ENCODE data around the gene MSI1. TPM values are rescaled to one million over a fixed set of nuclear protein-coding genes. Genes with fewer than 3 reads are reported as not detected.

MSI1 gene
- not detected in 2 replicates for total RNA-seq

DNA sequence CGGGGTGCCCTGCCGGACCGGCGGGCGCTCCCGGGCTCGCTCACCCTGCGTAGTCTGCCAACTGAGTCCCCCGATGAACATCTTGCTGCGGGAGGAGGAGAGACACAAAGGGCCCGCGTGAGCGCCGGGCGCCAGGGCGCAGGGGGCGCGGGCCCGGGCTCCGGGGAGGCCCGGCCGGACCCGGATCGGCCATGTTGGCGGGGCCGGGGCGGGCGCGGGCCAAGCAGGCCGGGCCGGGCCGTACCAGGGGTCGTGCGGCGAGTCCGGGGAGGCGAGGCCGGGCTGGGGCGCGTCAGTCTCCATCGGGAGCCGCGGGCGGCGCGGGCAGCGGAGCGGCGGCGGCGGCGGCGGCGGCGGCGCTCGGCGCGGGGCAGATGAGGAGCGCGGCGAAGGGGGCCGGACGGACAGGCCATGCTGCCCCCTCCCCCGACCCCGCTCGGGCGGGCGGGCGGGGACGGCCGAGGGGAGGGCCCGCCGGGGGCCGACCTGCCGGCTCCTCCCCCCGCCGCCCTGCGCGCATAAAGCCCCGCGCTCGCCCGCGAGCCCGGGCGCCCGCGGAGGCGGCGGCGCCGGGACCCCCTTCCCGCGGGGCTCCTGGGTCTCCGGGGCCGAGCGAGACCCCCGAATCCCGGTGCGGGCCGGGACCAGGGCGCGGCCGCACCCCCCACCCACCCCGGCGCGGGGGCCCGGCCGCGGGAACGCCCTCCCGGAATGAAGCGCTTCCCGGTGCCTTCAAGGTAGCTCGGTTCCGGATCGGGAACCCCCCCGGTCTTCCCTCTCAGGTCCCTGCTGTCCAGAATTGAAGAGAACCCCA, at the start of gene MSI1:
Gene MSI1 (minus strand): TSS at position 376 of the 814 bp plus-strand sequence. CDS start 73 bp downstream, at position 303.

GRCh38 chr12:120327593-120327992, 41.4 kb downstream of the MSI1 start, which contains the start of gene PLA2G1B:
Gene PLA2G1B, minus strand, starts transcription at chr12:120327779. Its CDS starts 26 bp downstream, at chr12:120327753.

GRCh38 chr12:120301962-120302815, 66.8 kb downstream of the MSI1 start, which contains the start of gene SIRT4:
Gene SIRT4, plus strand, starts transcription at chr12:120302321. Its CDS starts 1,241 bp downstream, at chr12:120303562.

DNA sequence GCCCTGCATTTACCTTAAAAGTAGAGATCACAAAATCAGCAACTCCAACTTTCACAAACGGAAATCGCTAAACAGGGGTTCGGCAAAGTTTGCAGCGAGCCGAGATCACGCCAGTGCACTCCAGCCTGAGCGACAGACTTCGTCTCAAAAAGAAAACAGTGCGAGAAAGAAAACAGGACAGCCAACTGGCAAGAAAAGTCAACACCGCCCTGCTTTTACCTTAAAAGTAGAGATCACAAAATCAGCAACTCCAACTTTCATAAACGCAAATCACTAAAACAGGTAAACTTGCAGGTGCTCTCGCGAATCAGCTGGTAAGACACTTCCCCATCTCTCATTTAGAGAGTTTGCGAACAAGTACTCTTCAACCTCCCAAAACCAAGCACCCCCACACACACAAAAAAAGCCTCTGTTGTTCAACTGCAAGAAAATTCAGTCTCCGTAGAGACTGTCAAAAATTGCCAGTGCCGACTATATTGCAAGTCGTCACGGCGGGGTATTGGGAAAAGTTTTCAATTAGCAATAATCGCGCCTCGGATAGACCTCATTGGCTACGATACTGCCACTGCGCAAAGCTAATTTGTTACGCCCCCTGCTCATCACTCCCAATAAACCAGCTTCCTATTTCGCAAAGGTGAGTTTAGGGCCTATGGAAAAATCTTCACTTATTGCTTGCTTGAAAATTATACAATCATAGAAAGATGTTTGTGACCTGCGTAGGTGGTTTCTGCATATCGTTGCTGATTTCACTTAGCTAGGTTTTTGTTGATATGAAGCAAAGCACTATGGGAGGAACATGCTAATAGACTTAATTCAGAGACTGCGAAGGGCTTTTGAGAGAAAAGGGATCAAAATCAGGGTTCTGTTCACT, 76.1 kb downstream of the MSI1 start, which contains the start of gene RNU4-1:
Gene RNU4-1 (minus strand): TSS at position 577 of the 871 bp plus-strand sequence.

Small RNA genes within 50 kb of the gene (small RNA-seq; reads per million reads assigned to genes)
- gene RNU4-1 = 216 reads per million, percentile 99 among the genes with 10 or more reads in this experiment
- gene RNU4-2 = 295 reads per million, percentile 99 among the genes with 10 or more reads in this experiment
- gene RNU6-1088P = not detected

Other genes starting within 250 kb of the MSI1 start
- 104 and 150 TPM in 2 replicates for gene GCN1, start 174.4 kb downstream of the MSI1 start, total RNA-seq
- gene RPLP0, start 168.1 kb downstream of the MSI1 start, total RNA-seq = 3,085 and 3,490 TPM in 2 replicates
- 165 and 184 TPM in 2 replicates for gene PXN, start 103.4 kb downstream of the MSI1 start, total RNA-seq
- gene RNU4-2, start 77.3 kb downstream of the MSI1 start, total RNA-seq = under 0.01 TPM in 2 replicates
- under 0.01 TPM in 2 replicates for gene RNU4-1, start 75.9 kb downstream of the MSI1 start, total RNA-seq
- 0.76 and 0.98 TPM in 2 replicates for gene SIRT4, start 66.8 kb downstream of the MSI1 start, total RNA-seq
- gene PLA2G1B, start 41.4 kb downstream of the MSI1 start, total RNA-seq = not detected in 2 replicates
- 301 and 308 TPM in 2 replicates for gene COX6A1, start 68.9 kb upstream of the MSI1 start, total RNA-seq
- 40.8 and 52.4 TPM in 2 replicates for gene TRIAP1, start 77.2 kb upstream of the MSI1 start, total RNA-seq
- gene GATC, start 77.3 kb upstream of the MSI1 start, total RNA-seq = 20.9 and 24.9 TPM in 2 replicates
- gene SRSF9, start 100.6 kb upstream of the MSI1 start, total RNA-seq = 172 and 175 TPM in 2 replicates
- gene DYNLL1, start 126.9 kb upstream of the MSI1 start, total RNA-seq = 253 and 299 TPM in 2 replicates
- 18.6 and 21.9 TPM in 2 replicates for gene COQ5, start 160.0 kb upstream of the MSI1 start, total RNA-seq
- gene RNF10, start 165.2 kb upstream of the MSI1 start, total RNA-seq = 117 and 142 TPM in 2 replicates
- gene POP5, start 212.2 kb upstream of the MSI1 start, total RNA-seq = 19.9 and 20.7 TPM in 2 replicates